ENCODE results near the gene GHRHR. TPM values are rescaled to one million over a fixed set of nuclear protein-coding genes. Genes with fewer than 3 reads are reported as not detected.

Gene GHRHR
- total and polyA plus RNA-seq, 4 donors: 0.38 to 0.77 (median 0.77) TPM; not detected in 1

- peaks cover 0 to 4% (median 2%) of the 10 kb centered on the region in 3 donors for H3K27me3 ChIP-seq (ENCODE audit: control insufficient read depth in 3 of 3, insufficient read depth in 3 of 3, low read length in 2 of 3)
- no peak for TF ChIP-seq CTCF (IDR thresholded peaks at IDR 0.05; ENCODE audit: control extremely low read depth, extremely low read depth)
- H3K9ac ChIP-seq (ENCODE audit: insufficient read depth in 1 of 2, low read length in 2 of 2): no peak overlapping the region
- no peak for ATAC-seq (ENCODE audit: insufficient read depth, low FRiP score)
- H3K4me1 ChIP-seq (ENCODE audit: control insufficient read depth in 5 of 5, insufficient read depth in 5 of 5, low read length in 5 of 5): peaks cover 0 to 18% (median 0%) of the 10 kb centered on the region in 5 donors
- H3K4me3 ChIP-seq: no peak overlapping the region
- no peaks in the 10 kb centered on the region for H3K9me3 ChIP-seq (ENCODE audit: control insufficient read depth in 4 of 4, insufficient read depth in 3 of 4, low read length in 3 of 4)
- WGBS, 2 donors: 80 to 82% methylated on average over 5 of the region's 5 CpGs
- no peak overlapping the region for H3K27ac ChIP-seq (ENCODE audit: low read depth in 1 of 2, low read length in 1 of 2)
- no peaks in the 10 kb centered on the region for H3K36me3 ChIP-seq (ENCODE audit: control insufficient read depth in 4 of 4, insufficient read depth in 4 of 4, low read length in 4 of 4)
- no peak for DNase-seq
These were observed 12.6 kb downstream of the GHRHR start for GRCh38 chr7:30976381-30976780.

GRCh38 chr7:30977222-30977621 is 13.5 kb downstream of the GHRHR start:
- ATAC-seq (ENCODE audit: insufficient read depth, low FRiP score): no peak
- Histone ChIP-seq H3K27ac (ENCODE audit: low read depth in 1 of 2, low read length in 1 of 2) (no peak overlapping the region), H3K9me3 (ENCODE audit: control insufficient read depth in 4 of 4, insufficient read depth in 3 of 4, low read length in 3 of 4) (no peaks in the 10 kb centered on the region), H3K36me3 (ENCODE audit: control insufficient read depth in 4 of 4, insufficient read depth in 4 of 4, low read length in 4 of 4) (no peaks in the 10 kb centered on the region), H3K27me3 (ENCODE audit: control insufficient read depth in 3 of 3, insufficient read depth in 3 of 3, low read length in 2 of 3) (peaks cover 0 to 2% (median 2%) of the 10 kb centered on the region in 3 donors), H3K4me1 (ENCODE audit: control insufficient read depth in 5 of 5, insufficient read depth in 5 of 5, low read length in 5 of 5) (peaks cover 0 to 11% (median 0%) of the 10 kb centered on the region in 5 donors), H3K4me3 (no peak overlapping the region), H3K9ac (ENCODE audit: insufficient read depth in 1 of 2, low read length in 2 of 2) (no peak overlapping the region)
- TF ChIP-seq CTCF (IDR thresholded peaks at IDR 0.05; ENCODE audit: control extremely low read depth, extremely low read depth): no peak
- no peak for DNase-seq
- 40 to 56% methylated on average over 1 of the region's 1 CpG for WGBS, 2 donors

GRCh38 chr7:30977896-30978564 is 14.3 kb downstream of the GHRHR start:
- 45 to 53% methylated on average over 9 of the region's 9 CpGs for WGBS, 2 donors
- Histone ChIP-seq H3K4me1 (ENCODE audit: control insufficient read depth in 5 of 5, insufficient read depth in 5 of 5, low read length in 5 of 5) (peaks cover 0 to 10% (median 0%) of the 10 kb centered on the region in 5 donors), H3K4me3 (no peak overlapping the region), H3K27me3 (ENCODE audit: control insufficient read depth in 3 of 3, insufficient read depth in 3 of 3, low read length in 2 of 3) (peaks cover 0 to 2% (median 2%) of the 10 kb centered on the region in 3 donors), H3K9ac (ENCODE audit: insufficient read depth in 1 of 2, low read length in 2 of 2) (no peak overlapping the region), H3K27ac (ENCODE audit: low read depth in 1 of 2, low read length in 1 of 2) (no peak overlapping the region), H3K36me3 (ENCODE audit: control insufficient read depth in 4 of 4, insufficient read depth in 4 of 4, low read length in 4 of 4) (no peaks in the 10 kb centered on the region), H3K9me3 (ENCODE audit: control insufficient read depth in 4 of 4, insufficient read depth in 3 of 4, low read length in 3 of 4) (no peaks in the 10 kb centered on the region)
- DNase-seq (peak in 1 of 3 donors; percentile 16), ATAC-seq (ENCODE audit: insufficient read depth, low FRiP score) (no peak)
- TF ChIP-seq CTCF (IDR thresholded peaks at IDR 0.05; ENCODE audit: control extremely low read depth, extremely low read depth): no peak

All from lung (tissue), 12 donors.